Dermis microvascular lymphatic vessel endothelial cell (primary cell): Measurements from ENCODE around the gene FERMT2. TPM values are rescaled to one million over a fixed set of nuclear protein-coding genes. Genes with fewer than 3 reads are reported as not detected.

Source experiments
- DNase-seq, 2 donors: peaks; one replicate each; pipeline versions ENCODE4 v3.0.0 to v3.0.0-alpha.2; 2010; ENCODE audit warnings: low read depth in 2 of 2
- total RNA-seq: library from RNA; depleted of rRNA; stranded (reverse); fragments of >200 nt; gene quantifications from 2 replicates; pipeline ENCODE4 v1.2.1, GENCODE V29; 2014

Gene FERMT2
- total RNA-seq, 1 donor from 2014 or later: 64.6 TPM

DNA sequence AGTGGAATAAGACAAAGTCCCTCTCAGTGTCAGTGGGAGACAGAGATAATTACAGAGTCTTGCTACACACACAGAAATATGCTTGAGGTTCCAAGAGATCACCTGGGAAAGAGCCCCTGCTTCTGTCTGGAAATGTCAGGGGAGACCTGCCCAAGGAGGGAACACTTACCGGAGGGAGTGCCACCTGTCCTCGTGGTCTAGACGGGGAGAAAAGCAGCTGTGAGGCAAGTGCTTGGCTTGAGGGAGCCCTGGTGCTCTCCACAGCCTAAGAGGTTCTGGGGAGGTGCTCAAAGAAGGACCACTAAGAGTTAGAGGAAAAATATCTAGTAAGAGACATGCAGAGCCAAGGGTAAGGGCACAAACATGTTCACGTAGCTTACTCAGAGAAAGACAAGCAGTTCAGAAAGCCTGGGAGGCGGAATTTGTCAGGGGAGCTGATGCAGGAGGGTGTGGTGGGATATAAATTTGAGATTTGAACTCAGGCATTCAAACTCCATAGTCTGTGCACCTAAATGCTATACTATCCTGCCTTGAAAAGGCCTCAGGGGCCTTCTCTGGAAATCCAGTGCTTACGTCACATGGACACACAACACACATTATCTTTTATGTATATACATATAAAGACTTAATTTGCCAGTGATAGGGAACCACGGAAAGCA is 121.2 kb downstream of the FERMT2 start:
- no peak for DNase-seq

DNA sequence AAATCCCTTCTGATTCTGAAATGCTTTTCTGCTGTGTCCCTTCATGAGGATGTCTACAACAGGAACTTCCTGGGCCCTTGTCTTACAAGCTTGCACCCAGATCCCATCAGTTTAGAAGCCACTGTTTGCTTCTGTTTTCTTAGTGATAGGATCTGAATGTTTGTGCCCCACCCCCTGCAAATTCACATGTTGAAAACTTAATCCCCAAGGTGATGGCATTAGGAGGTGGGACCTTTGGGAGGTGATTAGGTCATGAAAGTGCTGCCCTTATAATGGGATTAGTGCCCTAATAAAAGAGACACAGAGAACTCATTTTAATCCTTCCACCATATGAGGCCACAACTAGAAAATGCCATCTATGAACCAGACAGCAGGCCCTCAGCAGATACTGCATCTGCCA is 123.4 kb downstream of the FERMT2 start:
- no peak for DNase-seq

DNA sequence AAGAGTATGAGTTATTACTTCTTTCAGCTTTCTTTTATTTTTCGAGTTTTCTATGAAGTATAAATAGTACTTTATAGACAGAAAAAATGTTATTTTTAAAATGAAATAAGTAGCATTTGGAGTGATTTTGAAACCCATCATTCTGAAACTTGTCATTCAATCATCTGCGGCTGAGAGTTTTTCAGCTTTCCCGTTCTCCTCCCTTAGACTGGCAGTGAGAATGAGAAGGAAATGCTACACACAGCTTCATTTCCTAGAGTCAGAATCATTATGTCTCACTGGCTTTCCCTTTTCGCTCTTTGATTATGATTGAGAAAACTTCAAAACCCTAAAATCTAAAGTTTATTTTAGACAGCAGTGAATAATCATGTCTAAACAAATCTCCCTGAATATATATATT is 125.8 kb downstream of the FERMT2 start:
- peak in 1 of 2 donors; percentile 31 for DNase-seq

DNA sequence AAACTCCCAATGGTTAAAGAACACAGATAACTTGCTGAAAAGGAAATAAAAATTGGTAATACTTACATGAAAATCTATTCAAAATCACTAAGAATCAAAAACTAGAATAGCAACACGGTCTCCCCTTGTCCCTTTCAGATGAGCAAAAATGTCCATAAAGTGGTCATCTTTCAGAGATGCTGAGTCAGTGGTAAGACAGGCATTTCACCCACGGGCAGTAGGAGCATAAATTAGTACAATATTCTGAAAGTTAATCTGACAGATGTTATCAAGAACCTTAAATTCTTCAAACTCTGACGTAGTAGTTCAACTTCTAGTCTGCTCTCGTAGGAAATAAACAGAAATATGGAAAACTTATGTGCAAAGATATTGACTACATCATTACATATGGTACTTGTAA is 126.4 kb downstream of the FERMT2 start:
- DNase-seq: no peak

DNA sequence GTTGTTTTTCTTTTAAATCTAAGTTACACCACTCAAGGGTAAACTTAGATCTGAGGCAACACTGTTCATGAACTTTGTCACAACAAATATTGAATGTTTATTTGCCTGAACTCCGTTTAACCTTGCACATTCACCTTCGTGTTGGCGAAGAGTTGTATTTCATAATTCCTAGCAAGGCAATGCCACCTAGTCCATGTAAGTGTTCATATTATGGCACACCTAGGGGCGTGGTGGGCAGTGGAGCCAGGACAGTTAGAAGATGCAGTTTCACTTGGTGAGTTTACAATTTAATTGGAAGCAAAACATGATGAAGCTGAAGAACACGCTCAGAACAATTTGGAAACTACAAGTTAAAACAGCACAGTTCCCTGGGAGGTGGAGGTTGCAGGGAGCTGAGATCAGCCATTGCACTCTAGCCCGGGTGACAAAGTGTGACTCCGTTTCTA is 129.0 kb downstream of the FERMT2 start:
- no peak for DNase-seq

DNA sequence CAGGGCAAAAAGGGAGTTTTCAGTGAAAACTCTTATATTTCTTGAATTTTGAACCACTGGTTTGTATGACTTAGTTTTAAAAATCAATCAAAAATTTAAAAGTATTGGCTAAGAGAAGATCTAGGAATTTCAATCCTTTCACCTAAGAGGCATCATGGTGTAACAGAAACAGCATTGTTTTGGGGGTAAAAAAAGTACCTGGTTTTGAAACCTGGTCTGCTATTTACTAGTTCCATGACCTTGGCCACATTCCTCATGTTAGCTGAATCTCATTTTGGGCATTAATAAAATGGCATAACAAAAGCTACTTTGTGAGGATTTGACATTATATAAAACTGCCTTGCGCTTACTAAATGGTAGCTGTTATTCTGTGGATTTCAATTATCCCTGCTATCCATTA is 142.7 kb downstream of the FERMT2 start:
- DNase-seq: no peak

Other genes with a start within 250 kb of the FERMT2 start
- 55.0 and 64.8 TPM in 2 replicates for gene PSMC6, start 243.8 kb downstream of the FERMT2 start, total RNA-seq
- gene STYX, start 220.9 kb downstream of the FERMT2 start, total RNA-seq: 21.4 and 22.2 TPM in 2 replicates
- gene GNPNAT1, start 159.4 kb downstream of the FERMT2 start, total RNA-seq: 24.1 and 29.0 TPM in 2 replicates
- gene DDHD1, start 202.3 kb upstream of the FERMT2 start, total RNA-seq: 6.4 and 10.4 TPM in 2 replicates